COLO829 (cell line): ENCODE results near the gene LDLRAD1.
"Not testable (repeated sequence)": the region's sequence is repeated elsewhere in the genome, so short reads cannot be mapped to it uniquely, and the experiment has no call there.

Experiments used
- DNase-seq: peaks from one replicate; pipeline ENCODE4 v3.0.0; 2012; ENCODE audit warnings: low spot score

LDLRAD1 gene

DNA sequence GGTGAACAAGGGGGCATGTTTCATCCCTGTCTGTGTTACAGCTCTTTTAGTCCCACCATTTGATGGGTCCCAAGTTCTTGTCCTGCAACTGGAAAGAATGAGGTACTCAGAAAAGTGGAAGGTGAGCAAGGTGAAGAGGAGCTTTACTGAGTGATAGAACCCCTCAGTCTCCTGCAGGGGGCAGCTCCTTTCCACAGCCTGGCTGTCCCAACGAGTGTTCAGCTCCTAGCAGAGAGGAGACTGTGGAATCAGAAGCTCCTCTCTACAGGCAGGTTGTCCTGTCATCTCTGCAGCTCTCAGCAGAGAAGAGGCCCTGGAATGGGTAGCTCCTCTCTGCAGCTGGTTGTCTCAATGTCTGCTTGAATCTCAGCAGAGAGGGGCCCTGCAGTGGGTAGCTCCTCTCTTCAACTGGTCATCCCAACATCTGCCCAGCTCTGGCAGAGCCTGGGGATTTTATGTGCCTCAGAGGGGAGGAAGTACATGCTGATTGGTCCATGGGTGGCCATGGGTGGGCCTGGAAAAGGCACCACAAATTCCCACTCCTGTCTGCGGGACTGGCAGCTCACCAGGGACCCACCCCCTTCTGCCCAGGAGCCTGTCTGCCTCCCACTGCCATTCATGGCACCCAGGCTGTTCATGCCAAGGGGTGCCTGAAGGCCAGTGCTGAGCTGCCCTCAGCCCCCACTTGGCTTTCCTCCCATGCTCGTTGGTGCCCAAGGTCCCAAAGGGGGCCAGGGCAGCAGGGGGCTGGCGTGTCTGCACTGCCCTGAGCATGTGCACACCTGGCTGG, 25.7 kb downstream of the LDLRAD1 start:
- no peak for DNase-seq

DNA sequence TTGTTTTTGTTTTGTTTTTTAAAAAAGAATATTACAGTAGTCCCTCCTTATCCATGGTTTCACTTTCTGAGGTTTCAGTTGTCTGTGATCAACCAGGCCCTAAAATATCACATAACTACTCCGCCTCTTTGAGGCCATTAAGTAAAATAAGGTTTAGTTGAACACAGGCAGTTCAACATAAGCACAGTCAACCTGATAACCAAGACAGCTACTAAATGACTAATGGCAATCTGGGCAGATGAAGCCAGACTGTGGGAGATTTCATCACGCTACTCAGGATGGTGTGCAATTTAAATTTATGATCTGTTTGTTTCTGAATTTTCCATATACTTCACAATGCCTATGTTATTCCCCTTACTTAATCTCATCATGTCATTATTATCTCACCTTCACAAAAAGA, 30.1 kb downstream of the LDLRAD1 start:
- no peak for DNase-seq

GRCh38 chr1:53986458-53986857, 31.5 kb downstream of the LDLRAD1 start:
- no peak for DNase-seq

DNA sequence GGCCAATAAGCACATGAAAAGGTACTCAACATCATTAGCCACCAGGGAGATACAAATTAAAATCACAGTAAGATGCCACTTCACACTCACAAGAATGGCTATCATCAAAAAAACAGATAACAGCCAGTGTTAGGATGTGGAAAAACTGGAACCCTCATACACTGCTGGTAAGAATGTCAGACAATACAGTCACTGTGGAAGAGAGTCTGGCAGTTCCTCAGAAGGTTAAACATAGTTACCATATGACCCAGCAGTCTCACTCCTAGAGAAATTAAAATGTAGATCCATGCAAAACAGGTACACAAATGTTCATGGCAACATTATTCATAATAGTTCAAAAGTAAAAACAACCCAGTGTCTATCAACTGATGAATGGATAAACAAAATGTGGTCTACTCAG, 33.3 kb downstream of the LDLRAD1 start:
- DNase-seq = no peak

- DNase-seq = no peak
These were observed 35.3 kb downstream of the LDLRAD1 start for GRCh38 chr1:53982763-53983104.

DNA sequence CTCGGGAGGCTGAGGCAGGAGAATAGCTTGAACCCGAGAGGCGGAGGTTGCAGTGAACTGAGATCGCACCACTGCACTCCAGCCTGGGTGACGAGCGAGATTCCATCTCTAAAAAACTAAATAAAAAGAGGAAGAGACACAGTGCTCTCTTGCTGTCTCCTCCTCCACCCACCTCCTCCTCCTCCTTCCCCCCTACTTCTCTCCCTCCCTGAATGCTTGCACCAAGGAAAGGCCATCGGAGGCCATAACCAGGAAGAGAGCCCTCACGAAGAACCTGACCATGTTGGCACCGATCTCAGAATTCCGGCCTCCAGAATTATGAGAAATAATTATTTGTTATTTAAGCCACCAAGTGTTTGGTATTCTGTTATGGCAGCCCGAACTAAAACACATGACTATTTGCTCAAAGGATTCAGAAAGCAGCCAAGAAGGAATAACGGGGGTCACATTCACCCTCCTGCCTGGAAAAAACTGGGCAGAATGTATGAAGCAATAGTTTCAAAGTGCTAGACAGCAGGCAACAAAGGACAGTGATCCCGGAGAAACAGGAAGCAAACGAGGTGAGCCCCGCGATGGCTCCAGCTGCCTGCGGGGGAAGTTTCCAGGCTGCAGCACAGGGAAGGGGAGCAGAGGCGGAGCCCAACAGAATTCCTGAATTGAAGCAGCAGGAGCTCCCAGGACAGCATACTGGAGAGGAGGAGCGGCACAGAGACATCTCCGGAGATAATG, 35.8 kb downstream of the LDLRAD1 start:
- peak; percentile 65 for DNase-seq

- DNase-seq = no peak
These were observed 36.8 kb downstream of the LDLRAD1 start for GRCh38 chr1:53981220-53981619.

- DNase-seq = no peak
These were observed 38.1 kb downstream of the LDLRAD1 start for GRCh38 chr1:53979712-53980450.

DNA sequence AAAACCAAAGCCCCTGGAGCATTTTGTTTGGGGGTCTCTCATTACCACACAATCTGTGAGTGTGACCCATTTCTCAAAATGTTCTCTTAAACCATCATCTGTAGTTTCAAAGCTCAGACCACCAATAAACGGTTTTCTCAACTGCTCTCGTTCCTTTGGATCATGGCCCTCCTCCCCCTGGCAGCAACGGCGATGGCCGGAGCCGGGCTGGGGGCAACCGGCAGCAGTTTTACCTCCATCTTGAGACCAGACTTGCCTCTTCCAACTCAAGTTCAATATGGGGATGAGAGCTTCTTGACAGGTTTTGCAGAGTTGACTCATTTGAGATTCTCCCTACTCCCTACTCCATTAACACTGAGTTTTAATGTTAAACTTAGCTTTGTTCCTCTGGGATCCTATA, 42.1 kb downstream of the LDLRAD1 start:
- DNase-seq = no peak

DNA sequence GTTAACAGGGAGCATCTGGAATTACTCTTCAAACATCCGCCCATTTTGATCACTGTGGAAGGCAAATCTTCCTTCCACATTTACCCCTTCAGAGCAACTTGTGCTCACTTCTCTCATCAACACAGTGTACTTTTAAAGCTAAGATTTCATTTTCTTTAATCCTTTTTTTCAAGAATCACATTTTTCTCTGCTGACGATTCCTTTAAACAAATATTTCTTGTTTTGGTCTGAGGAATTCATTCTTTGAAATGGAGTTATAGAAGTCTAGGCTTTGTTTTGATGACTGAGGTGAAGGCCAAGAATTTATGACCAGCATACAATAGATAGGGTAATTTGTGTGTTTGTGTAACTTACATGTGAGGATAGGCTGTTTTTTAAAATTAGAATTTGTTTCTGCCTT, 46.3 kb downstream of the LDLRAD1 start:
- DNase-seq = no peak

- not testable (repeated sequence) for DNase-seq
These were observed 48.7 kb downstream of the LDLRAD1 start for GRCh38 chr1:53969323-53969722.

- no peak for DNase-seq
These were observed 49.9 kb downstream of the LDLRAD1 start for GRCh38 chr1:53968125-53968513.

DNA sequence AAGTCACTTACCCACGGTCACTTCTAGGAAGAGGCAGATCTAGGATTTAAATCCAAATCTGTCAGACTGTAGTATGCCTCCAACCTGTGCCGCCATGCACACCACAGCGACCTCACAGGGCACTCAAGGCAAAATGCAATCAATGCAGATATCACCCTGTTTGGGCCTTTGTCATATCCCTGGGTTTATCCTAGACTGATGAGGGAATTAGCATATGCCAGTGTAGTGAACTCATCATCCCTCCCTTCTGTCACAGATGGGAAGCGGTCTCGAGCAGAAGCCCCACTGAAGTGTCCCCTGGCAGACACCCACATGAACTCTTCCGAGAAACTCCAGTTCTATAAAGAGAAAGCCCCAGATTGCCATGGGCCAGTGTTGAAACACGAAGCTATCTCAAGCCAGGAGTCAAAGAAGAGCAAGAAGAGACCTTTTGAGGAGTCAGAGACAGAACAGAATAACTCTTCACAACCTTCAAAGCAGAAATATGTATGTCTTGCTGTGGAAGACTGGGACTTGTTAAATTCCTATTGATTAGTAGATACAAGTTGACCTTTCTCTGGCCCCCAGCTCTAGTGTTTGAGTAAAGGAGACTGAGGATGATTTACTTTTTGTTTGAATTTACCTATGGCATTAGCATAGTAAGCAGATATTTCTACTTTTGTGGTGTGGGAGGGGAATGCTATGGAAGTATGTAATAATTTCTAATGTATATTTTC, 50.4 kb downstream of the LDLRAD1 start:
- no peak for DNase-seq

DNA sequence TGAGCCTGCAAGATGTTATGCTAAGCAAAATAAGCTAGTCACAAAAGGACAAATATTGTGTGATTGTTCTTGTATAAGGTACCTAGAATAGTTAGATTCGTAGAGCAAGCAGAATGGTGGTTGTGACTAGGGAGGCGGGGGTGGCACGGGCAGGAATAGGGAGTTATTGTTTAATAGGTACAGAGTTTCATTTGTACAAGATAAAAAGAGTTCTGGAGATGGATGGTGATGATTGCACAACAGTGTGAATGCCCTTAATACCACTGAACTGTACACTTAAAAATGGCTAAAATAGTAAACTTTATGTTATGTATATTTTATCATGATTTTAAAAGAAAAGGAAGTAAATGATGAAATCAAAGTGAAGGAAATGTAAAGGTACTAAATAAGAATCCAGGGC, 51.2 kb downstream of the LDLRAD1 start:
- DNase-seq = no peak

GRCh38 chr1:53964109-53964508, 53.9 kb downstream of the LDLRAD1 start:
- no peak for DNase-seq

DNA sequence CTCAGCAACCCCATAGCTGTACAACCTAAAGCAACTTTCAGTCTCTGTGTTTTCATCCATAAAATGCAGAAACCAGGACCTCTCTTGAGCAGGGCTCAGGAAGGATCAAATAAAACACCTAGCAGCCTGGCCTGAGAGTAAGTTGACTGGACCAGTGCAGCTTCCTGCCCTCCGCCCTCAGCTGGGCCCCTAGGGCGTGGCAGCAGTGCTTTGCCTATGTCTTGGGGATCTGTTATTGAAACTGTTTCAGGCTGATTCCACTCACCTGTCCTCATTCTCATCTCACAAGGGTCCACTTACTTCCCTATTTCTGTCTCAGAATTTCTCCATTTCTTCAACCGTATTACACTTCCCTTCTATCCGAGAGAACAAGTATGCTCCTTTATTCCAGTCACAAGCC, 54.5 kb downstream of the LDLRAD1 start:
- DNase-seq = no peak

- no peak for DNase-seq
These were observed 55.6 kb downstream of the LDLRAD1 start for GRCh38 chr1:53962395-53962794.

- peak; percentile 45 for DNase-seq
These were observed 58.2 kb downstream of the LDLRAD1 start for GRCh38 chr1:53959664-53960250.
